Measurements from ENCODE around the gene G6PC2.
"Not testable (repeated sequence)": the region's sequence is repeated elsewhere in the genome, so short reads cannot be mapped to it uniquely, and the experiment has no call there.

Gene G6PC2

DNA sequence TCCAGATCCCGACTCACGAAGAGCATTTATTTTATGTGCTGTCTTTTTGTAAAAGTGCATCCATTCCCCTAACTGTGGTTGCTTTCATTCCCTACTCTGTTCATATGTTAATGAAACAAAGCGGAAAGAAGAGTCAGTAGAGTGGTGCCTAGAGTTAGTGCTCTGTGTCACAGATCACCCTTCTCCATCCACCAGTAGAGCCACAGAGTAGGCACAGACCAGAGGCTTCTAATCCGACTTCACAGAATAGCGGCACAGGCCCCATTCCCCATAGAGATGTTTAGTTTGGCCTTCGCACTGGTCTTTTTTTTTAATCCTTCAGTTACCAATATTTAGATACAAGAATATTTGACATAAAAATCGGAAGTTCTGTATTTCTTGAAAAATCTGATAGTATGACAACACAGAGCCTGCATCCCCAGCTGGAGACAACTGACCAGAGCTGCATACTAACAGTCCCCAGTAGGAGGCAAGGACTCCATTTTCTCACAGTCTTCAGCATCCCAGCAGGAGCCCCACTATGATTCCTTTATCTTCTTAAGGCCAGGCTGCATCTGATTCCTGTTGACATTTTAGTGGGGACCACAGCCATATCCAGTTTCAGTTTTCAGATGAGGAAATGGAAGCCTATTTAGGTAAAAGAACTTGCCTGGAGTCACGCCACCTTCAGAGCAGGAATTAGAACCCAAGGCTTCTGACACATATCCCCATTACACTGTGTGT is 7.0 kb downstream of the G6PC2 start:
- no peak for DNase-seq

- DNase-seq, result no peak
Measured at GRCh38 chr2:168910330-168910729, 9.2 kb downstream of the G6PC2 start.

GRCh38 chr2:168912466-168912865 is 11.4 kb downstream of the G6PC2 start:
- no peak for DNase-seq

- DNase-seq, result no peak
Measured at GRCh38 chr2:168912901-168913369, 11.8 kb downstream of the G6PC2 start.

DNA sequence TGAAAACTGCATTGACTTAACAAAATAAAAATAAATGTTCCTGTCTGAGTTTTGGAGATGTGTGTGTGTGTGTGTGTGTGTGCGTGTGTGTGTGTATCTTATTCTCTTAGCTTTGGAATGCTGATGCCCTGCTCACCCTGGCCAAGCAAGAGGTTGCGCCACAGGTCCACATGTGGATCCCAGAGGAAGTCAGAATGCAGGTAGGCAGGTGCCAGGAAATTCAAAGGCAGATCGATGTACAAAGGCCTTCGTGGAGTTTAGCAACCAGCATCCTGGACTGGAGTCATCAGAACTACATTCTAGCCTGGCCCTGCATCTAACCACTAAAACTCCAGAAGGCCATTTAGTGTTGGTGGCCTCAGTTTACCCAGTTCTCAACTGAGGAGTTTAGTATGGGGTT is 12.4 kb downstream of the G6PC2 start:
- DNase-seq, result no peak

DNA sequence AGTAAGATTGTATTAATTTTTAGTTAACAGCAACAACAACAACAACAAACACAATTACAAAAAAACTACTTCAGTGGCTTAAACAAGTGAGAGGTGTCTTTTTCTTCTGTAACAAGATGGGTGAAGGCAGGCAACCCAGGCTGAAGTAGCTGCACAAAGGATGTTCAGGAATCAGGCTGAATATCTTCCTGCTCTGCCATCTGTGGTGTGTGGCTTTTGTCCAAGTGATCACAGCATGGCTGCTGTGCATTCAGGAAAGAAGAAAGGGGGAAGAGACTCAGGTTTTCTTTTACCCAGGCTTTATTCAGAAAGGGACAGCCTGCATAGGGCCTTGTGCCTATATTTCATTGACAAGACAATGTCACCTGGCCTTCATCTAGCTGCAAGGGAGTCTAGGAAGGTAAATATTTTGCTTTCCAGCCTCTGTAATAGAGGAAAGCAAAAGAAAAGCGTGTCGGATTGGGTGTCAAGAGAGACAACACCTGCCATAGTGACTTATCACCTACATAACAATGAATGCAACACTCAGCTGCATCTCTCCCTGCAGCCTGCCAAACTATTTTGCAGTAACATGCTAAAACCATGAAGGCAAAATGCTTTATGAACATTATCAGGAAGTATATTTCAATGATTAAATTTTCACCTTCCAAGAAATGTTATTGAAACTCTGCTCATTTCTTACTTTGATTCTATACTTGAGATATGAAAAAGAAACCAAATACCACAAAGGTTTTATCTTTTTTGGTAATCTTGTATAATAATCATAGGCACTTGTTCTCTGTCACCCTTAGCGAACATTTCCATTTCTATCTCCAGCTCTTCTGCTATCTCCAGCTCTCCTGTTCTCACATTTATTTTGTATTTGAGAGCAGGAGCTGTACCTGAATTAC is 14.6 kb downstream of the G6PC2 start:
- no peak for DNase-seq

DNA sequence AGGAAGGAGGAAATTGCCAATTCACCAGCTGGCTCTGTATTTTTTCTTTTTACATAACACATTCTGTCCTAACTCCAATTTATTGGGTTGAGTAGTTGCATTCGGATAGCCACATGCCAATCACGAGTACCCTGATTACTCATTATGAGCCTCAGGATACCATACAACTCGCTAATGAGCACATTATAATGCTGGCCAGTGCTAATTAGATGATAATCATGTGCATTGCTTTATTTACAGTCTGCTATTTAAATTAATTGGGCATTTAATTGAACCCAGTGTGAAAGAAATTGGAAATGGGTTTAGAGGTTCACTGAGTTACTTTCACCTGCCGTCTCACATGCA is 15.2 kb downstream of the G6PC2 start:
- no peak for DNase-seq

DNA sequence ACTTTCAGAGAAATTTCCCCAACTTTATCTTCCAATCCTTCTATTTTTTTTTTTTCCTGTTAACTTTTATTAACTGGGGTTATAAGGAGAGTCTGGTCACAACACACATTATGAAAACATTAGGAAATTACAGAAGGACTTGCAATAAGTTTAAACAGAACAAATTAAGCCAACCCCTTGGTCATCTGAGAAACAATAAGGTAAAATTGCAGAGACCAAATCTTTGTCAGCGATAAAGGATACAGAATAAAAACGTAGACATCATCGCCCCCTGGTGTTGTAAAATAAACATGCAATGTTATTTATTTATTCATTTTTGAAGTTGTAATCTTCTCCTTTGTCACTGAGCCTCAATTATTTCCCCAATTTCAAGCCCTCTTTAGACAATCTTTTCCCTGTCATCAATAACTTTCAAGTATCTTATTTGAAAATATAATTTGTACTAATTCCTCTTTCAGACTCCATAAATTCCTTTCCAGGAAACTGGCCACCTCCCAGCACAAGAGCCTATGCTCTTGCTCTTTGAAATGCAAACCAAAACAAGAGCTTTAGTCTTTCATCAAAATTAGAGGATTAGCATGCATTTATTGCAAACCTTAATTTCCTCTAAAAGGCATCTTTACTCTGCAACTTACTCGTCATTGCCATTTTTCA is 19.5 kb downstream of the G6PC2 start:
- no peak for DNase-seq

GRCh38 chr2:168926621-168927386 is 25.7 kb downstream of the G6PC2 start:
- no peak for DNase-seq

DNA sequence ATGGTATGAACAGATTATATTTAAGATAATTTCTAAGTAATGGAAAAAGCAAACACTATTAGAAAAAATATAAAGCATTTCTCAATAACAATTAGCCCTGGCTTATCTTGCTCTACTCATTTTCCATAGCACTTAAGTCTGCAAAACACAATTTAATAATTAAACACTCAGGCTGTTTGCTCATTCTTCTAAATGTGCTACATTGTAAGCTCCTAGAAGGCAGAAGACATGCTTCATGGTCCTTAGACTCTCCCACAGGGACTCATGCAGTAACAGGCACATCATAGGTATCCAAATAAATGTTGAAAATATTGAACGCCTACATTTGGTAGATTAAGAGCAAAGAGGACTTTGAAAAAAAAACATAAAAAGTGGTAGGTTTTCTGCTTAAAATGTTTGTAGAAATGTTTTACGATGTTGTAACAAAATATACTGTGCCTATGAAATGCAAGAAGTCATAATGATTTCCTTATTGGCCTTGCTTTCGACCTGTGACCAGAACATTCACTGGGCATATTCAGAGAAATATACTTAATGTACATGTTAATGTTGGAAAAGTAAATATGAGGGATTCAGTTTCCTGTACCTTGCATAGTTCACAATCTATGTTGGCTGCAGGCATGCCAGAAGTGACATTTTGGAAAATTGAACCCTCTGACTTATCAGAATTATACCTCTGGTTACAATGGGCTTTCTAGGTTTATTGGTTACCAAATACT is 27.2 kb downstream of the G6PC2 start:
- no peak for DNase-seq

DNA sequence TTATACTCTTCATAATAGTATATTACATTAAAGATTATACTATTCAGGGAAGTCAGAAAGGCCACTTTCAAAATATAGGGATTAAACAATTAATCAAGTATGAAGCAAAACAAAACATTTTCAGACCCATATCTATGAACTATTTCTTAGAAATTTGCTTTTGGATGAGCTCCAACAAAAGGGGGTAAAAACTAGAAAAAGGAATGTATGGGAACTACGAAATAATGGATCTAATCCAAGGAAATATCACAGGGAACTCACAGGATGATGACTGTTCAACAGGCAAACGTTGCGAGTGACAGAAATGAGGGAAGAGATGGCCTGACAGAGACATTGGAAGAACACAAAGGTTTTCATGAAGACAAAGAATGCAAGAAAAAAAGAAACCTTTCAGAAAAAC is 27.9 kb downstream of the G6PC2 start:
- DNase-seq, result no peak

DNA sequence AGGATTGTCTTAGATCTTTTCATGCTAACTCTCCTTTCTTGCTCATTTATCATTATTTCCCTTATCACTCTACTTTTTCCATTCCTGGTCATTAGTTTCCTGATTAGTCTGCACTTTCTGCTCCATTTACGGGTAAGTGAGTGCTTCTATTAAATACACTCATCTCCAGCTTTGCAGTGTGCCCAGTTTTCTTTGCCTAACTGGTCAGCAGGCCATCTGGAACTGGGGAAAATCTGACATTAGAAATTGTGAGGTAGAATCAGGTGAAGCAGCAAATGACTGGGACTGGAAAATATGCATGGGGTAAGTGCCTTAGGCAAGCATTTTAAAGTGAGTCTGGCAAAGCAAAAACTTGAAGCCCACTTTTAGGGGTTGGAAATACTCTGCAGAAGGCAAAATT is 29.2 kb downstream of the G6PC2 start:
- no peak for DNase-seq

DNA sequence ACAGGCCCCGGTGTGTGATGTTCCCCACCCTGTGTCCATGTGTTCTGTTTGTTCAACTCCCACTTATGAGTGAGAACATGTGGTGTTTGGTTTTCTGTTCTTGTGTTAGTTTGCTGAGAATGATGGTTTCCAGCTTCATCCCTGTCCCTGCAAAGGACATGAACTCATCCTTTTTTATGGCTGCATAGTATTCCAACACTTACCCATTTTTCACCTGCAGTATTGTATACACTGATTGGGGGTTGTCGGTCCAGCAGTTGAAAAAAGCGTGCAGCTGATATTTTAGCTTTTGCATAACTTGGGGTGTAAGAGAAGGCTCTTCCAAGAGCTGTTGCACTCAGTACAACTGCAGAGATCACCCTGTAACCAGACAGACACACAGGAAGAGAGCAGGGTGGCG is 31.1 kb downstream of the G6PC2 start:
- not testable (repeated sequence) for DNase-seq

- DNase-seq, result no peak
Measured at GRCh38 chr2:168934826-168935225, 33.7 kb downstream of the G6PC2 start.

DNA sequence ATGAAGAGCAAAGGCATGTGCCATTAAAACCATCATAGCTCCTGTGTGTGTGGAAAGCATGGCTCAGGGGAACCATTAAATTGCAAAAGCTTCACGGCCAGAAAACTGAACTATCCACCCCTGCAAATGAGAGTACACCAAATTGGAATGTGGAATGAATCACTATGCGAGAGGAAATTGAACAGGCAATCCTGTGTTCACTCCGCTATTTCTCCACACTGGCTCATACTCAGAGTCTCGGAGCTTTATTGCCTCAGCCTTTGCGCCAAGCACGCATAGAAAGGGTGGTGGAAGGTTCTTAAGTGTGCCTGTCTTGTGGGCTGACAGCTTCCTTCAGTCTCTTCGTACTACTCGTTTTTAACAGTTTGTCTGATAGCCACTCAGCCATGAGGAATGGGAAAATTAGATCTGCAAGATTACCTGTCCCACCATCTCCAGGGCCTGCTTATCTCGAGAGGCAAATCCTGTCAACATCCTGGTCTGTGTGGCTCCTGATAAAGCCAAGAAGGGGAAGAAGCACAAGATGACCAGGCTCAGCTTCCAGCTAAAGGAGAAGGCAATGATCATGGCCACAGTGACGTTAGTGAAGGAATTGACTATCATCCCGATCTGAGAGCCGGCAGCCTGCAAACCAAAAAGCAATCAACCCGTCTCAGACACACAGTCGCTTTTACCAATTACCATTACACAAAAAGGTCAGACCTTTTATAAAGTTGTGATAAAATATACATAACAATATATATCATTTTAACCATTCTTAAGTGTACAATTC is 34.9 kb downstream of the G6PC2 start:
- DNase-seq, result no peak

DNA sequence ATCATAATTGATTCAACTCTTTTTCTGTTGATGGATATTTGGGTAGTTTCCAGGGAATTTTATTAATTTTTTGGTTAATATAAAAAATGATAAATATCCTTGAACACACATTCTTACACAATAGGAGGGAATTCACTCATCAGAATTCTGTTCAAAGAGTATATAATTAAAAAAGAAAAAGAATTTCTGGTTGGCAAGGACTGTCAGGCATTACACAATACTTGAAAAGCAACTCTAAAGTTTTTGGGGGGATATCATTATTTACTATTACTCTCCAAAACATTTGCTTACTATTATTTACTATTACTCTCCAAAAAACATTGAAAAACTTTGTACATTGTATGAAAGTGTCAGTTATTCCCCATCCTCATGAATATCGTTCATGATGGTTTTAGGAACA is 38.0 kb downstream of the G6PC2 start:
- no peak for DNase-seq

DNA sequence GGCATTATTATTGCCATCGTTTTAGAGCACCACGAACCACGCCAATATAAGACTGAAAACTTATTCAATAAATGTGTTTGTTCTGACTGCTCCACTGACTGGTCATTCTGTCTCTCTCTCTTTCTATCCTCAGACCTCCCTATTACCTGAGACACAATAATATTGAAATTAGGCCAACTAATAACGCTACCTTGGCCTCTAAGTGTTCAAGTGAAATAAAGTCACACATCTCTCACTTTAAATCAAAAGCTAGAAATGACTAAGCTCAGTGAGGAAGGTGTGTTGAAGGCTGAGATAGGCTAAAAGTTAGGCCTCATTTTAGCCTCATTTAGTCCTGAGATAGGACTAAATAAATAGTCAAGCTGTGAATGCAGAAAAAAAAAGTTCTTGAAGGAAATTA is 38.8 kb downstream of the G6PC2 start:
- no peak for DNase-seq

DNA sequence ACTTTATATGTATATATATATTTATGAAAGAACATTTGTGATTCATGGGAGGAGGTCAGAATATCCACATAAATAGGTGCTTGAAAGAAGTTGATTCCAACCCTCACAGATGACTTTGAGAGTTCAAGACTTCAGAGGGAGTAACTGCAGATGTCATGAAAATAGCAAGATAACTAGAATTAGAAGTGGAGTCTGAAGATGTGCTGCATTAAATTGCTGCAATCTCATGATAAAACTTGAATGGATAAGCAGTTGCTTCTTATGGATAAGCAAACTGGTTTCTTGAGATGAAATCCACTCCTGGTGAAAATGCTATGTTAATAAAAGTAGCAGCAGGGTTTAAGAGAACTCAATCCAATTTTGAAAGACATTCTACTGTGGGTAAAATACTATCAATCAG is 40.2 kb downstream of the G6PC2 start:
- no peak for DNase-seq

- DNase-seq, result no peak
Measured at GRCh38 chr2:168944065-168944464, 43.0 kb downstream of the G6PC2 start.

- no peak for DNase-seq
Measured at GRCh38 chr2:168945508-168945907, 44.4 kb downstream of the G6PC2 start.

DNA sequence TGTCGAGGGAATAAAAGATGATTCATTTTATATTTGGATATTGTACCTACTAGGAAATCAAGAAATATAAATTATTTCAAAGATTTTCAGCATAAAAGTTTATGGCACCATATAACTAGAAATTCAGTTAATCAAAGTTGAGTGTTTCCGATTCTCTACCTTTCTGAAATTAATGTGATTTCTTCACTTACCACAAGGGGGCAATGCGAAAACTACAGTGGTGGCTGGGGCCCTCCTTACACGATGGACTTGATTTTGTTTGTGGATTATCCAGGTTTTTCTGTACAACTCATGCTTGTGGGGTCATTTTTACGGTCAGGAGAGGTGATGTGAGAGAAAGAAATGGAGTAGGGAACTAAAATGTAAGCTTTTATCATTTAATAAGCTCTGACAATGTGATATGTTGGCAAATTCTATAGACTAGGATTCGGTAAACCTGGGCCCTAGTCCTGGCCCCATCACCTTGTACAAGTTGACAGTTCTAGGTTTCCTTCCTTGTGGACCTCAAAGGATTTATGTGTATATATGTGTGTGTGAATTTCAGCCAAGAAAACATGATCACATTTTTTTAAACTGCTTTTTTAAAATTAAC is 47.6 kb downstream of the G6PC2 start:
- DNase-seq, result no peak
